MG63 (cell line): Measurements from ENCODE around the gene PLA2G4E. TPM values are rescaled to one million over a fixed set of nuclear protein-coding genes. Genes with fewer than 3 reads are reported as not detected.

Source experiments
- DNase-seq: peaks from one replicate; pipeline ENCODE4 v3.0.0-alpha.2; 2020
- H3K27me3 ChIP-seq: fragments of 250-450 bp; sonication (Bioruptor Pico); 2 replicates; pipeline ENCODE4 v1.5.1; 2020; ENCODE audit warnings: mild to moderate bottlenecking, moderate library complexity
- H3K36me3 ChIP-seq: fragments of 250-450 bp; sonication (Bioruptor Pico); 2 replicates; pipeline ENCODE4 v1.5.1; 2020; ENCODE audit warnings: mild to moderate bottlenecking, moderate library complexity
- H3K4me3 ChIP-seq: fragments of 250-450 bp; sonication (Bioruptor Pico); 2 replicates; pipeline ENCODE4 v1.5.1; 2020; ENCODE audit warnings: mild to moderate bottlenecking, moderate library complexity
- H3K9me3 ChIP-seq: fragments of 250-450 bp; sonication (Bioruptor Pico); 2 replicates; pipeline ENCODE4 v1.5.1; 2020; ENCODE audit warnings: mild to moderate bottlenecking, moderate library complexity
- total RNA-seq: library from RNA; depleted of rRNA; stranded (reverse); fragments of >200 nt; shearing (Covaris generic); gene quantifications from 2 replicates; pipeline ENCODE4 v1.2.3, GENCODE V29; 2014; ENCODE audit warnings: low replicate concordance

The PLA2G4E gene
- total RNA-seq, 1 experiment from 2014 or later: not detected

- Histone ChIP-seq H3K36me3 (peaks cover 66% of the 10 kb centered on the region), H3K4me3 (no peak overlapping the region), H3K27me3 (no peaks in the 10 kb centered on the region), H3K9me3 (no peaks in the 10 kb centered on the region)
- no peak for DNase-seq
Measured at GRCh38 chr15:41943543-41944312, 77.1 kb downstream of the PLA2G4E start.

GRCh38 chr15:41942886-41943285, 78.0 kb downstream of the PLA2G4E start:
- no peak overlapping the region for H3K4me3 ChIP-seq
- no peak for DNase-seq
- no peaks in the 10 kb centered on the region for H3K27me3 ChIP-seq
- H3K36me3 ChIP-seq: peaks cover 68% of the 10 kb centered on the region
- H3K9me3 ChIP-seq: no peaks in the 10 kb centered on the region

GRCh38 chr15:41941644-41942415, 79.0 kb downstream of the PLA2G4E start:
- no peaks in the 10 kb centered on the region for H3K27me3 ChIP-seq
- H3K36me3 ChIP-seq: peaks cover 74% of the 10 kb centered on the region
- H3K9me3 ChIP-seq: no peaks in the 10 kb centered on the region
- no peak overlapping the region for H3K4me3 ChIP-seq
- DNase-seq: no peak

GRCh38 chr15:41940441-41940857, 80.4 kb downstream of the PLA2G4E start:
- no peaks in the 10 kb centered on the region for H3K27me3 ChIP-seq
- H3K36me3 ChIP-seq: peaks cover 83% of the 10 kb centered on the region
- DNase-seq: peak; percentile 60
- H3K9me3 ChIP-seq: no peaks in the 10 kb centered on the region
- no peak overlapping the region for H3K4me3 ChIP-seq

- Histone ChIP-seq H3K4me3 (no peak overlapping the region), H3K36me3 (peaks cover 79% of the 10 kb centered on the region), H3K27me3 (no peaks in the 10 kb centered on the region), H3K9me3 (no peaks in the 10 kb centered on the region)
- no peak for DNase-seq
Measured at GRCh38 chr15:41939986-41940385, 80.9 kb downstream of the PLA2G4E start.

GRCh38 chr15:41937568-41937923, 83.3 kb downstream of the PLA2G4E start:
- no peaks in the 10 kb centered on the region for H3K9me3 ChIP-seq
- H3K36me3 ChIP-seq: peaks cover 72% of the 10 kb centered on the region
- no peak overlapping the region for H3K4me3 ChIP-seq
- no peak for DNase-seq
- no peaks in the 10 kb centered on the region for H3K27me3 ChIP-seq

GRCh38 chr15:41936649-41937567, 83.9 kb downstream of the PLA2G4E start:
- DNase-seq: no peak
- Histone ChIP-seq H3K4me3 (no peak overlapping the region), H3K9me3 (no peaks in the 10 kb centered on the region), H3K36me3 (peaks cover 74% of the 10 kb centered on the region), H3K27me3 (no peaks in the 10 kb centered on the region)

GRCh38 chr15:41936155-41936554, 84.7 kb downstream of the PLA2G4E start:
- H3K9me3 ChIP-seq: no peaks in the 10 kb centered on the region
- DNase-seq: no peak
- H3K36me3 ChIP-seq: peaks cover 69% of the 10 kb centered on the region
- H3K27me3 ChIP-seq: no peaks in the 10 kb centered on the region
- no peak overlapping the region for H3K4me3 ChIP-seq

GRCh38 chr15:41935566-41936020, 85.2 kb downstream of the PLA2G4E start:
- no peaks in the 10 kb centered on the region for H3K9me3 ChIP-seq
- H3K27me3 ChIP-seq: no peaks in the 10 kb centered on the region
- no peak overlapping the region for H3K4me3 ChIP-seq
- DNase-seq: peak; percentile 20
- peaks cover 64% of the 10 kb centered on the region for H3K36me3 ChIP-seq

GRCh38 chr15:41934843-41935242, 86.0 kb downstream of the PLA2G4E start:
- peak; percentile 86 for DNase-seq
- Histone ChIP-seq H3K9me3 (no peaks in the 10 kb centered on the region), H3K4me3 (no peak overlapping the region), H3K36me3 (peaks cover 58% of the 10 kb centered on the region), H3K27me3 (no peaks in the 10 kb centered on the region)

- peaks cover 60% of the 10 kb centered on the region for H3K36me3 ChIP-seq
- no peaks in the 10 kb centered on the region for H3K27me3 ChIP-seq
- DNase-seq: peak; percentile 43
- no peak overlapping the region for H3K4me3 ChIP-seq
- H3K9me3 ChIP-seq: no peaks in the 10 kb centered on the region
Measured at GRCh38 chr15:41933771-41934170, 87.1 kb downstream of the PLA2G4E start.

GRCh38 chr15:41933326-41933725, 87.5 kb downstream of the PLA2G4E start:
- H3K27me3 ChIP-seq: no peaks in the 10 kb centered on the region
- peaks cover 59% of the 10 kb centered on the region for H3K36me3 ChIP-seq

GRCh38 chr15:41932511-41933289, 88.1 kb downstream of the PLA2G4E start:
- DNase-seq: no peak
- no peak overlapping the region for H3K4me3 ChIP-seq
- H3K27me3 ChIP-seq: no peaks in the 10 kb centered on the region
- peaks cover 59% of the 10 kb centered on the region for H3K36me3 ChIP-seq
- H3K9me3 ChIP-seq: no peaks in the 10 kb centered on the region

More at GRCh38 chr15:41933326-41933725, 87.5 kb downstream of the PLA2G4E start:
- Histone ChIP-seq H3K9me3 (no peaks in the 10 kb centered on the region), H3K4me3 (no peak overlapping the region)
- no peak for DNase-seq

GRCh38 chr15:41932101-41932500, 88.7 kb downstream of the PLA2G4E start:
- Histone ChIP-seq H3K4me3 (no peak overlapping the region), H3K9me3 (no peaks in the 10 kb centered on the region), H3K27me3 (no peaks in the 10 kb centered on the region), H3K36me3 (peaks cover 59% of the 10 kb centered on the region)
- DNase-seq: no peak
